Measurements from ENCODE around the gene OSER1. TPM values are rescaled to one million over a fixed set of nuclear protein-coding genes. Genes with fewer than 3 reads are reported as not detected.

The OSER1 gene
- total and polyA plus RNA-seq, 12 donors: 16.4 to 37.3 (median 31.0) TPM

DNA sequence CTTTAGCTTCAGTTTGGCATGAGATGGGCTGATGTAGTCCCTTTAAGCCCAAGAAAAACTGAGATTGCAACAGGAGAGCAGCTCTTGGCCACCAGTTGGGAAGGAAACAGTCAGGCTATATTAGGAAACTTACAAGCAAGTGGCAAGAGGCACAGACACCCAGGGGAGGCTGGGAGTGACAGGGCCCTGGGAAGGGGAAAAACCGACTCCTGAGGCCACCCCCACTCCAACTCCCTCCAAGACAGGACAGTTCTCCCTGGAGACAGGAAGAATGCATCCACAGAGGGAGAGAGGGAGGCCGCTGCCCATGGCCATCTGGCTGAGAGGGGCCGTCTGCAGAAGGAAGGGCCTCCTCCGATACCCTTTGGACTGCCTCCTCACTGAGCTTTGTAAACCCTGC lies 44.1 kb downstream of the OSER1 start:
- Histone ChIP-seq H3K4me1 (peaks cover 7 to 79% (median 49%) of the 10 kb centered on the region in 9 donors), H3K9me3 (no peaks in the 10 kb centered on the region), H3K4me3 (peak overlapping the region in 1 of 10 donors; percentile 15), H3K36me3 (no peaks in the 10 kb centered on the region), H3K27me3 (peaks cover 0 to 5% (median 0%) of the 10 kb centered on the region in 7 donors), H3K27ac (peak overlapping the region; percentile 66 to 91 (median 80))
- DNase-seq (peak in 1 of 2 donors; percentile 73), ATAC-seq (peak; percentile 80 to 95 (median 90))
- intact Hi-C loops (cut with DNase I): no loop called here
- TF ChIP-seq, protein P1, sequence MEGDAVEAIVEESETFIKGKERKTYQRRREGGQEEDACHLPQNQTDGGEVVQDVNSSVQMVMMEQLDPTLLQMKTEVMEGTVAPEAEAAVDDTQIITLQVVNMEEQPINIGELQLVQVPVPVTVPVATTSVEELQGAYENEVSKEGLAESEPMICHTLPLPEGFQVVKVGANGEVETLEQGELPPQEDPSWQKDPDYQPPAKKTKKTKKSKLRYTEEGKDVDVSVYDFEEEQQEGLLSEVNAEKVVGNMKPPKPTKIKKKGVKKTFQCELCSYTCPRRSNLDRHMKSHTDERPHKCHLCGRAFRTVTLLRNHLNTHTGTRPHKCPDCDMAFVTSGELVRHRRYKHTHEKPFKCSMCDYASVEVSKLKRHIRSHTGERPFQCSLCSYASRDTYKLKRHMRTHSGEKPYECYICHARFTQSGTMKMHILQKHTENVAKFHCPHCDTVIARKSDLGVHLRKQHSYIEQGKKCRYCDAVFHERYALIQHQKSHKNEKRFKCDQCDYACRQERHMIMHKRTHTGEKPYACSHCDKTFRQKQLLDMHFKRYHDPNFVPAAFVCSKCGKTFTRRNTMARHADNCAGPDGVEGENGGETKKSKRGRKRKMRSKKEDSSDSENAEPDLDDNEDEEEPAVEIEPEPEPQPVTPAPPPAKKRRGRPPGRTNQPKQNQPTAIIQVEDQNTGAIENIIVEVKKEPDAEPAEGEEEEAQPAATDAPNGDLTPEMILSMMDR (IDR thresholded peaks at IDR 0.05): no peak
- 8% methylated on average over 4 of the region's 4 CpGs for WGBS, 2 donors

DNA sequence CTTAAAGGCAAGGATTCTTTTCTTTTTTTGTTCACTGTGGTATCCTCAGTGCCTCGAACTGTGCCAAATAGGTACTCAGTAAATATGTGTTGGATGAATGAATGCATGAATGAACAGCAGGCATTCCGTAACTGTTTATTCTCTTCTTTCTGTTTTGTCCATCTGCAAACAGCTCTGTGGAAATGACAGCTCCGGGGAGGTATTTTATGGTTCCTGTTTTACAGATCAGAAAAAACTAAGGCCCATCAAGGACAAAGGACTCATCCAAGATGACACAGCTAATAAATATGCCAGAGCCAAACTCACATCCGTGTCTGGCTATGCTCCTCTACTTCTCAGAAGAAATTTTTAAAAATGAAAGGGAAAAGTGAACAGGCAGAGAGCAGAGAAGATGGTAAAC lies 44.6 kb downstream of the OSER1 start:
- intact Hi-C loops (cut with DNase I): no loop called here
- 15 to 23% methylated on average over 4 of the region's 4 CpGs for WGBS, 2 donors
- H3K9me3 ChIP-seq: no peaks in the 10 kb centered on the region
- H3K27me3 ChIP-seq: peaks cover 0 to under 1% (median 0%) of the 10 kb centered on the region in 7 donors
- H3K27ac ChIP-seq: peak overlapping the region; percentile 18 to 91 (median 80)
- DNase-seq: no peak
- ATAC-seq: peak in 3 of 8 donors; percentile 8 to 23 (median 15)
- TF ChIP-seq, protein P1 (IDR thresholded peaks at IDR 0.05): no peak
- H3K36me3 ChIP-seq: no peaks in the 10 kb centered on the region
- peaks cover 5 to 79% (median 44%) of the 10 kb centered on the region in 9 donors for H3K4me1 ChIP-seq
- H3K4me3 ChIP-seq: peak overlapping the region in 2 of 10 donors; percentile 11 to 14

DNA sequence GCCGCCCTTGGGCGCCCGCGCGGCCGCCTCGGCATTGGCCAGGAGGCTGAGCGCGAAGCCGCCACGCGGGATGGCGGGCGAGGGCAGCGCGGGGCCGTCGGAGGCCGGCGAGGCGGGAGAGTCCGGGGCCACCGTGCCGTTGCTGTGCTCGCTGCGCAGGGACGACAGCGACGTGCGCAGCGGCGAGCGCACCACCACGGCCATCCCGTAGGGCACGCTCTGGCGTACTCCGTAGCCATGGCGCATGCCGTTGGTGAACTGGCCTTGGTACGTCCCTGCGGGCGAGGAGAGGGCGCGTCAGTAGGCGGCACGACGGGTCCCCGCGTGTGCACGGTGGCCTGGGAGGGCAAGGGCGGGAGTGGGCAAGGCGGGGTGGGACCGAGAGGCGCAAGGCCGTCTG lies 50.4 kb downstream of the OSER1 start:
- Histone ChIP-seq H3K4me3 (no peak overlapping the region), H3K9me3 (no peaks in the 10 kb centered on the region), H3K27me3 (no peaks in the 10 kb centered on the region), H3K4me1 (peaks cover 0 to 52% (median 18%) of the 10 kb centered on the region in 9 donors), H3K27ac (no peak overlapping the region), H3K36me3 (peaks cover 0 to 13% (median 4%) of the 10 kb centered on the region in 9 donors)
- intact Hi-C loops (cut with DNase I): no loop called here
- ATAC-seq (peak in 1 of 8 donors; percentile 16), DNase-seq (no peak)
- 66 to 69% methylated on average over 56 of the region's 56 CpGs for WGBS, 2 donors
- TF ChIP-seq, protein P1 (IDR thresholded peaks at IDR 0.05): no peak

DNA sequence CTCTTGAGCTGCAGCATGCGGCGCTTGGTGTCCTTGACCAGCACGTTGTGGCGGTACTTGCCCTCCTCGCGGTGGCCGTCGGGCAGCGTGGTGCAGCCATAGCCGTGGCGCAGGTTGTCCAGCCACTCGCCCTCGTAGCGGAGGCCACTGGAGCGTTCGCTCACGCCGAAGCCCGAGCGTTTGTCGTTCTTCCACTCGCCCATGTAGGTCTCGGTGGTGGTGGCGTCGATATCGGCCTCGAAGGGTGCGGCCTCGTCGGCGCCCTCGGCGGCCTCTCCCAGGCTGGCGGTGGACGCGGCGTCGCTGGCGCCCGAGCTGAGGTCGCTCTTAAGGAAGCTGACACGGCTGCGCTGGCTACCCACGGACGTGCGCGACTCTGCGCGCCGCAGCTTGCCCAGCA lies 50.9 kb downstream of the OSER1 start:
- Histone ChIP-seq H3K9me3 (no peaks in the 10 kb centered on the region), H3K4me3 (no peak overlapping the region), H3K27me3 (no peaks in the 10 kb centered on the region), H3K4me1 (peaks cover 0 to 52% (median 19%) of the 10 kb centered on the region in 9 donors), H3K36me3 (peaks cover 0 to 14% (median 4%) of the 10 kb centered on the region in 9 donors), H3K27ac (no peak overlapping the region)
- TF ChIP-seq, protein P1 (IDR thresholded peaks at IDR 0.05): no peak
- ATAC-seq: peak in 2 of 8 donors; percentile 7 to 21
- DNase-seq: no peak
- 77% methylated on average over 50 of the region's 50 CpGs for WGBS, 2 donors
- intact Hi-C loops (cut with DNase I): no loop called here
